ENCODE measurements around the gene APBB2. TPM values are rescaled to one million over a fixed set of nuclear protein-coding genes. Genes with fewer than 3 reads are reported as not detected.

The APBB2 gene
- total RNA-seq, 4 donors from 2014 or later, result 47.5 to 99.9 (median 57.5) TPM

- no peak overlapping the region for H3K27ac ChIP-seq
- no peaks in the 10 kb centered on the region for H3K27me3 ChIP-seq
- H3K9me3 ChIP-seq, result no peaks in the 10 kb centered on the region
- no peaks in the 10 kb centered on the region for H3K4me1 ChIP-seq
- H3K36me3 ChIP-seq, result no peaks in the 10 kb centered on the region
- no peak for TF ChIP-seq POLR2A (IDR thresholded peaks at IDR 0.05)
- TF ChIP-seq CTCF (IDR thresholded peaks at IDR 0.05), result no peak
- no peak for DNase-seq
- no peak overlapping the region for H3K4me3 ChIP-seq
These were observed 134.3 kb downstream of the APBB2 start for GRCh38 chr4:41079881-41080560.

- Histone ChIP-seq H3K36me3 (no peaks in the 10 kb centered on the region), H3K9me3 (no peaks in the 10 kb centered on the region), H3K27me3 (no peaks in the 10 kb centered on the region), H3K27ac (no peak overlapping the region), H3K4me3 (no peak overlapping the region), H3K4me1 (no peaks in the 10 kb centered on the region)
- TF ChIP-seq POLR2A (IDR thresholded peaks at IDR 0.05) (no peak), CTCF (IDR thresholded peaks at IDR 0.05) (no peak)
- no peak for DNase-seq
These were observed 136.7 kb downstream of the APBB2 start for GRCh38 chr4:41077628-41078027.

GRCh38 chr4:41076481-41076880, 137.9 kb downstream of the APBB2 start:
- Histone ChIP-seq H3K4me3 (no peak overlapping the region), H3K4me1 (peaks cover 0 to 3% (median 0%) of the 10 kb centered on the region in 4 donors), H3K36me3 (no peaks in the 10 kb centered on the region), H3K27ac (no peak overlapping the region), H3K9me3 (no peaks in the 10 kb centered on the region), H3K27me3 (no peaks in the 10 kb centered on the region)
- DNase-seq, result no peak
- no peak for TF ChIP-seq POLR2A (IDR thresholded peaks at IDR 0.05)

- H3K36me3 ChIP-seq, result no peaks in the 10 kb centered on the region
- no peak overlapping the region for H3K27ac ChIP-seq
- H3K27me3 ChIP-seq, result no peaks in the 10 kb centered on the region
- H3K4me1 ChIP-seq, result peaks cover 0 to 3% (median 0%) of the 10 kb centered on the region in 4 donors
- no peak overlapping the region for H3K4me3 ChIP-seq
- TF ChIP-seq CTCF (IDR thresholded peaks at IDR 0.05) (no peak), POLR2A (IDR thresholded peaks at IDR 0.05) (no peak)
- no peaks in the 10 kb centered on the region for H3K9me3 ChIP-seq
- DNase-seq, result no peak
These were observed 140.1 kb downstream of the APBB2 start for GRCh38 chr4:41074215-41074614.

GRCh38 chr4:41072021-41072777, 142.1 kb downstream of the APBB2 start:
- H3K36me3 ChIP-seq, result no peaks in the 10 kb centered on the region
- TF ChIP-seq CTCF (IDR thresholded peaks at IDR 0.05), result no peak
- no peak for DNase-seq
- H3K9me3 ChIP-seq, result no peaks in the 10 kb centered on the region
- no peak overlapping the region for H3K27ac ChIP-seq
- no peaks in the 10 kb centered on the region for H3K27me3 ChIP-seq
- no peak overlapping the region for H3K4me3 ChIP-seq
- peaks cover 0 to 3% (median 0%) of the 10 kb centered on the region in 4 donors for H3K4me1 ChIP-seq

GRCh38 chr4:41070516-41071281, 143.6 kb downstream of the APBB2 start:
- peaks cover 0 to 3% (median 0%) of the 10 kb centered on the region in 4 donors for H3K4me1 ChIP-seq
- H3K36me3 ChIP-seq, result no peaks in the 10 kb centered on the region
- no peaks in the 10 kb centered on the region for H3K27me3 ChIP-seq
- TF ChIP-seq POLR2A (IDR thresholded peaks at IDR 0.05) (no peak), CTCF (IDR thresholded peaks at IDR 0.05) (no peak)
- H3K4me3 ChIP-seq, result no peak overlapping the region
- no peak for DNase-seq
- no peak overlapping the region for H3K27ac ChIP-seq
- no peaks in the 10 kb centered on the region for H3K9me3 ChIP-seq
